GM12878 (cell line): Measurements from ENCODE around the gene RBM15B.

Source experiments
- POLR2AphosphoS5 ChIP-seq: IDR thresholded peaks from 2 replicates; pipeline ENCODE4 v1.6.1; 2011; ENCODE audit warnings: mild to moderate bottlenecking, low read length, inconsistent platforms
- SPI1 ChIP-seq: IDR thresholded peaks from 2 replicates; pipeline ENCODE4 v1.6.1; 2011; ENCODE audit warnings: low read depth, mild to moderate bottlenecking, low read length, moderate library complexity, borderline replicate concordance; ENCODE audit not compliant: insufficient read depth

- no peak for TF ChIP-seq SPI1
- no peak for TF ChIP-seq POLR2AphosphoS5
Measured at GRCh38 chr3:51408813-51409212, 17.7 kb downstream of the RBM15B start.
